GM19351 (cell line): ENCODE measurements around the gene HTR2C.
A peak's percentile ranks its signal among the peaks of the same experiment; 100 is the strongest.
"Not testable (repeated sequence)": the region's sequence is repeated elsewhere in the genome, so short reads cannot be mapped to it uniquely, and the experiment has no call there.

Experiments
- ATAC-seq: cut with Tn5 transposase; IDR thresholded peaks from one replicate; pipeline ENCODE4 v1.9.1; 2021; ENCODE audit warnings: mild to moderate bottlenecking, moderate library complexity; ENCODE audit not compliant: unreplicated experiment

Gene HTR2C

GRCh38 chrX:114710571-114710970 lies 126.7 kb downstream of the HTR2C start:
- ATAC-seq = no peak

GRCh38 chrX:114712466-114712865 lies 128.6 kb downstream of the HTR2C start:
- ATAC-seq = no peak

- ATAC-seq = no peak
Observed at GRCh38 chrX:114715096-114715495, 131.2 kb downstream of the HTR2C start.

- ATAC-seq = peak; percentile 61
Observed at GRCh38 chrX:114717921-114718320, 134.0 kb downstream of the HTR2C start.

- no peak for ATAC-seq
Observed at GRCh38 chrX:114766541-114766940, 182.7 kb downstream of the HTR2C start.

- no peak for ATAC-seq
Observed at GRCh38 chrX:114774691-114775090, 190.8 kb downstream of the HTR2C start.

- ATAC-seq = no peak
Observed at GRCh38 chrX:114782925-114783324, 199.0 kb downstream of the HTR2C start.

GRCh38 chrX:114787061-114787460 lies 203.2 kb downstream of the HTR2C start:
- no peak for ATAC-seq

- ATAC-seq = no peak
Observed at GRCh38 chrX:114797494-114797893, 213.6 kb downstream of the HTR2C start.

- no peak for ATAC-seq
Observed at GRCh38 chrX:114798907-114799306, 215.0 kb downstream of the HTR2C start.

- ATAC-seq = no peak
Observed at GRCh38 chrX:114800719-114801118, 216.8 kb downstream of the HTR2C start.

GRCh38 chrX:114819509-114819908 lies 235.6 kb downstream of the HTR2C start:
- ATAC-seq = no peak

GRCh38 chrX:114841051-114841450 lies 257.2 kb downstream of the HTR2C start:
- no peak for ATAC-seq

- ATAC-seq = no peak
Observed at GRCh38 chrX:114842181-114842580, 258.3 kb downstream of the HTR2C start.

- ATAC-seq = no peak
Observed at GRCh38 chrX:114889481-114889880, 305.6 kb downstream of the HTR2C start.

GRCh38 chrX:114903618-114904017 lies 319.7 kb downstream of the HTR2C start:
- ATAC-seq = no peak

- no peak for ATAC-seq
Observed at GRCh38 chrX:114905251-114905650, 321.4 kb downstream of the HTR2C start.

GRCh38 chrX:114906984-114907510 lies 323.2 kb downstream of the HTR2C start:
- ATAC-seq = no peak

- no peak for ATAC-seq
Observed at GRCh38 chrX:114924423-114924822, 340.5 kb downstream of the HTR2C start.

- no peak for ATAC-seq
Observed at GRCh38 chrX:114924856-114925255, 341.0 kb downstream of the HTR2C start.

GRCh38 chrX:114930227-114930626 lies 346.3 kb downstream of the HTR2C start:
- no peak for ATAC-seq

- no peak for ATAC-seq
Observed at GRCh38 chrX:114932550-114932949, 348.7 kb downstream of the HTR2C start.

- not testable (repeated sequence) for ATAC-seq
Observed at GRCh38 chrX:114933291-114933690, 349.4 kb downstream of the HTR2C start.
